ENCODE measurements around the gene CLCN6. TPM values are rescaled to one million over a fixed set of nuclear protein-coding genes. Genes with fewer than 3 reads are reported as not detected.
A peak's percentile ranks its signal among the peaks of the same experiment; 100 is the strongest.

CLCN6 gene
- total RNA-seq, 6 experiments from 2014 or later, result 4.2 to 12.7 (median 9.2) TPM

DNA sequence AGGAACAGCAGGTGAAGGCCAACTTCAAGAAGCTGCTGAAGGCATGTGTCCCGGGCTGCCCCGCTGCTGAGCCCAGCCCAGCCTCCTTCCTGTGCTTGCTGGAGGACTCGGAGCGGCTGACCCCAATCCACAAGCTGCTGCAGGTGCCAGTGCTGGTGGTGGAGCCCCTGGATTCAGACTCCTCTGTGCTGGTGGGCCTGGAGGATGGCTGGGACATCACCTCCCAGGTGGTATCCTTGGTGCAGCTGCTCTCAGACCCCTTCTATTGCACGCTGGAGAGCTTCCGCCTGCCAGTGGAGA, 72.8 kb downstream of the CLCN6 start:
- Histone ChIP-seq H3K4me1 (no peaks in the 10 kb centered on the region), H3K4me3 (no peak overlapping the region), H3K9me3 (no peaks in the 10 kb centered on the region), H3K27ac (no peak overlapping the region), H3K27me3 (no peaks in the 10 kb centered on the region), H3K36me3 (no peaks in the 10 kb centered on the region)
- DNase-seq, result no peak
- intact Hi-C loops (cut with DNase I), result no loop called here
- no CpG with 5 or more reads among the region's 6 CpGs for WGBS (ENCODE audit: insufficient coverage, low coverage, low lambda C conversion rate, missing lambda C conversion rate)
- TF ChIP-seq, protein P1, sequence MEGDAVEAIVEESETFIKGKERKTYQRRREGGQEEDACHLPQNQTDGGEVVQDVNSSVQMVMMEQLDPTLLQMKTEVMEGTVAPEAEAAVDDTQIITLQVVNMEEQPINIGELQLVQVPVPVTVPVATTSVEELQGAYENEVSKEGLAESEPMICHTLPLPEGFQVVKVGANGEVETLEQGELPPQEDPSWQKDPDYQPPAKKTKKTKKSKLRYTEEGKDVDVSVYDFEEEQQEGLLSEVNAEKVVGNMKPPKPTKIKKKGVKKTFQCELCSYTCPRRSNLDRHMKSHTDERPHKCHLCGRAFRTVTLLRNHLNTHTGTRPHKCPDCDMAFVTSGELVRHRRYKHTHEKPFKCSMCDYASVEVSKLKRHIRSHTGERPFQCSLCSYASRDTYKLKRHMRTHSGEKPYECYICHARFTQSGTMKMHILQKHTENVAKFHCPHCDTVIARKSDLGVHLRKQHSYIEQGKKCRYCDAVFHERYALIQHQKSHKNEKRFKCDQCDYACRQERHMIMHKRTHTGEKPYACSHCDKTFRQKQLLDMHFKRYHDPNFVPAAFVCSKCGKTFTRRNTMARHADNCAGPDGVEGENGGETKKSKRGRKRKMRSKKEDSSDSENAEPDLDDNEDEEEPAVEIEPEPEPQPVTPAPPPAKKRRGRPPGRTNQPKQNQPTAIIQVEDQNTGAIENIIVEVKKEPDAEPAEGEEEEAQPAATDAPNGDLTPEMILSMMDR (IDR thresholded peaks at IDR 0.05), result no peak
- no peak for TF ChIP-seq POLR2A (IDR thresholded peaks at IDR 0.05)
- ATAC-seq, result no peak

DNA sequence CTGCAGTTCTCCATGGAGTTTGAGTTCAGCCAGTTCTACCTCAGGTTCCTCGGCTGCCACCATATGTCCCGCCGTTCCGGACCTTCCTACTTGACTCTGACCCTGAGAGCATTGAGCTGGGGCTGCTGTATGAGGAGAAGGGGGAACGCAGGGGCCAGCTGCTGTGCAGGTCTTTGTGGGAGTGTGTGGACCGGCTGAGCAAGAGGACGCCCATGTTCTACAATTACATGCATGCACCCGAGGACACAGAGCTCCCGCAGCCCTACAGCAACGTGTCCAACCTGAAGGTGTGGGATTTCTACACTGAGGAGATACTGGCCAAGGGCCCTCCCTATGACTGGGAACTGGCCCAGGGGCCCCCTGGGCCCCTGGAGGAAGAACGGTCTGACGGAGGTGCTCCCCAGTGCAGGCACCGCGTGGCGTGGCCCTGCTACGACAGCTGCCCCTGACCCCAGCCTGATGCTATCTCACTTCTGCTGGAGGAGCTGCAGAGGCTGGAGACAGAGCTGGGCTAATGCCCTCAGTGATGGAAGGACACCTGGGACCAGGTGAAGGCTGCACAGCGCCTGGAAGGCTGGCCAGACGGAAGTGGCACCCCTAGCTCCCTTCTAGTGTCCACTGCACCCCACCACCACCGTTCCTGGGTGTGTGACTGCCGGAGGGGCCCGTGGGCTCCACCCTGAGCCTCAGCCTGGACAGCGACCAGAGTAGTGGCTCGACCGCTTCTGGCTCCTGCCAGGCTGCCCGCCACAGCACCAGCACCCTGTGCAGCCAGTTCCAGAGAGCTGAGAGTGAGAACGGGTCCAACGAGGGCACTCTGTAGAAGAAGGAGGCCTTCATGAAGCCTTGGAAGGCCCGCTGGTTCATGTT, 73.6 kb downstream of the CLCN6 start:
- 80% methylated on average over 2 of the region's 28 CpGs for WGBS (ENCODE audit: insufficient coverage, low coverage, low lambda C conversion rate, missing lambda C conversion rate)
- Histone ChIP-seq H3K4me3 (no peak overlapping the region), H3K9me3 (no peaks in the 10 kb centered on the region), H3K27ac (no peak overlapping the region), H3K4me1 (no peaks in the 10 kb centered on the region), H3K36me3 (no peaks in the 10 kb centered on the region), H3K27me3 (no peaks in the 10 kb centered on the region)
- DNase-seq (no peak), ATAC-seq (no peak)
- intact Hi-C loops (cut with DNase I), result no loop called here
- TF ChIP-seq, protein P1 (IDR thresholded peaks at IDR 0.05), result no peak

DNA sequence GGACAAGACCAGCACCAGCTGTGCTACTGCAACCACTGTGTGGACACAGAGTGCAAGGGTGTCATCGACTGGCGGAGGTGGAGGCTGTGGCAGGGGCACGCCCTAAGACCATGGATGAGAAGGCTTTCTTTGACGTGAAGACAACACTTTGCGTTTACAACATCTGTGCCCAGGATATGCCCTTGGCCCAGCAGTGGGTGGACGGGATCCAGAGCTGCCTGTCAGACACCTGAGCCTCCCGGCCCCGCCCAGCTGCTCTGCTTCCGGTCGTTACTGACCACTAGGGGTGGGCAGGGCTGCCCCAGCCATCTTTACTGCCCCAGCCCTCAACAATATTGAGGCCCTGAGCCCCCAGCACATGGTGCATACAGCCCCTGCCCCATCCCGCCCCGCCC, 74.2 kb downstream of the CLCN6 start:
- Histone ChIP-seq H3K27me3 (no peaks in the 10 kb centered on the region), H3K9me3 (no peaks in the 10 kb centered on the region), H3K27ac (no peak overlapping the region), H3K36me3 (no peaks in the 10 kb centered on the region), H3K4me1 (no peaks in the 10 kb centered on the region), H3K4me3 (no peak overlapping the region)
- no peak for ATAC-seq
- no CpG with 5 or more reads among the region's 12 CpGs for WGBS (ENCODE audit: insufficient coverage, low coverage, low lambda C conversion rate, missing lambda C conversion rate)
- TF ChIP-seq POLR2A (IDR thresholded peaks at IDR 0.05), result no peak
- TF ChIP-seq, protein P1 (IDR thresholded peaks at IDR 0.05), result no peak
- DNase-seq, result no peak
- intact Hi-C loops (cut with DNase I), result no loop called here

DNA sequence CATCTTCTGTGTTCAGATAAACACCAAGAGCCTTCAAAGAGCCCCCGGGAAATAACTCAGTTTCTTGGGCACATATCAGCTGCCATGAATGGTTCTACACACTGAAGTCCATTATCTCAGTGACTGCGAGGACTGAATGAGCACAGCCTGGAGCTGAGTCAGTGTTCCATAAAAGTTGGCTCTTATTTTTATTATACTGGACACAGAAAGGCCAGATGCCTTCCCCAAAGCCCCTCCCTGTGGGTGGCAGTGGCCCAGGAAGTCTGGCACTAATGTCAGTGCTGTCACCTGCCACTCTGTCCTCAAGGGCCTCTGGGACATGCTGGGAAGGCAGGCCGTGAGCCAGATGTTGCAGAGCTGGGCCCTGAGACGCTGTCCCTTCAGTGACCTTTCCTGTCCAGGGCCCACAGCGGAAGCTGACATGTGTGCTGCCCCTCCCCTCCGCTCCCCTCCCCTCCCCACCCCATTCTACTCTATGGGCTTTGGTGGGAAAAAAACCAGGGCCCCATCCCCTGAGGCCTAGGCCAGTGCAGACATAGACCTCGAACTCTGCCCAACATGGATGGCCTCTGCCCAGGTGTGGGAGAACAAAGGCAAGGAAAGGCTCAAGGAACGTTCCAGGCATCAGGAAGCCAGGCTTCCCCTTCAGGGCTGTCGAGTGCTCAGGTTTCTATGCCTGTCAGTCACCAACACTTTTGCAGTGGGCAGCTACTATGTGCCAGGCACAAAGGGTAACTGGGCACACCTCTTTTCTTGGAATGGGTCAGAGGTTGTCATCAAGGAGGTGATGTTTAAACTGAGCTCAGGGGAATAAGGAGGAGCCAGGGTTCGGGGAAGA, 75.1 kb downstream of the CLCN6 start:
- H3K36me3 ChIP-seq, result no peaks in the 10 kb centered on the region
- H3K9me3 ChIP-seq, result no peaks in the 10 kb centered on the region
- ATAC-seq (peak; percentile 57 to 71 (median 64)), DNase-seq (no peak)
- no peak for TF ChIP-seq POLR2A (IDR thresholded peaks at IDR 0.05)
- TF ChIP-seq, protein P1 (IDR thresholded peaks at IDR 0.05), result no peak
- H3K4me3 ChIP-seq, result no peak overlapping the region
- intact Hi-C loops (cut with DNase I), result no loop called here
- no peaks in the 10 kb centered on the region for H3K27me3 ChIP-seq
- H3K27ac ChIP-seq, result no peak overlapping the region
- WGBS (ENCODE audit: insufficient coverage, low coverage, low lambda C conversion rate, missing lambda C conversion rate), result 47% methylated on average over 6 of the region's 10 CpGs
- no peaks in the 10 kb centered on the region for H3K4me1 ChIP-seq

Data from right lobe of liver (tissue), 6 donors.